Endothelial cell of umbilical vein (primary cell): ENCODE data around the gene ERGIC1. TPM values are rescaled to one million over a fixed set of nuclear protein-coding genes. Genes with fewer than 3 reads are reported as not detected.

ENCODE experiments used
- BruUV-seq: library from RNA; stranded (reverse); fragments of 400-500 nt; replicated peaks from 2 replicates; lab custom pipeline; 2021; lab: Mats Ljungman, UMichigan
- CTCF ChIA-PET: fragments of 300-600, 350-600 bp; sonication (Branson Sonifier 250); formaldehyde crosslinking; loops from one replicate; lab custom pipeline; 2021; ENCODE audit warnings: antibody characterized with exemption, inconsistent platforms; lab: Charles Lee
- POLR2A ChIA-PET: fragments of 300-600, 350-600 bp; sonication (Branson Sonifier 250); formaldehyde crosslinking; loops from one replicate; lab custom pipeline; 2021; ENCODE audit warnings: antibody characterized with exemption, inconsistent platforms; lab: Charles Lee
- DNase-seq: peaks from one replicate; pipeline ENCODE4 v3.0.0-alpha.2; 2011; ENCODE audit warnings: low read depth, low spot score
- FAIRE-seq: peaks from 2 replicates; lab custom pipeline; 2011; peaks lifted over from hg19 to GRCh38; lab: Jason Lieb, UNC
- H2AFZ ChIP-seq: 2 replicates; pipeline ENCODE4 v1.6.0; 2012; ENCODE audit warnings: low read depth, low read length, control low read depth, inconsistent platforms
- H3K27ac ChIP-seq: 2 replicates; pipeline ENCODE4 v1.5.1; 2011; ENCODE audit warnings: low read depth, mild to moderate bottlenecking, control low read depth, low read length, moderate library complexity; ENCODE audit not compliant: insufficient read depth
- H3K27me3 ChIP-seq, 2 experiments: 2 replicates each; pipeline versions ENCODE4 v1.6.0 to v1.6.1; 2011; ENCODE audit warnings: low read length in 2 of 2, mixed read lengths in 1 of 2; ENCODE audit not compliant: control insufficient read depth in 2 of 2, insufficient read depth in 2 of 2
- H3K36me3 ChIP-seq, 2 experiments: 2 replicates in 1 of 2; 3 replicates in 1 of 2; pipeline ENCODE4 v1.5.1; 2011; ENCODE audit warnings: low read length in 2 of 2, mild to moderate bottlenecking in 1 of 2, moderate library complexity in 1 of 2; ENCODE audit not compliant: control insufficient read depth in 2 of 2, insufficient read depth in 2 of 2; ENCODE audit errors: extremely low read depth in 1 of 2
- H3K4me1 ChIP-seq: 3 replicates; pipeline ENCODE4 v1.5.1; 2011; ENCODE audit warnings: mild to moderate bottlenecking, low read length; ENCODE audit not compliant: control insufficient read depth, insufficient read depth; ENCODE audit errors: extremely low read depth
- H3K4me2 ChIP-seq: 2 replicates; pipeline ENCODE4 v1.6.1; 2011; ENCODE audit warnings: low read length, control low read depth, mixed read lengths; ENCODE audit not compliant: insufficient read depth
- H3K4me3 ChIP-seq, 3 experiments: fragments of 200-600 bp in 1 of 3; sonication (generic), shearing (Covaris generic) in 1 of 3; replicated peaks in 1 of 3; 2 replicates each; pipeline ENCODE4 v1.5.1; 2011 to 2016; ENCODE audit warnings: control low read depth in 3 of 3, low read length in 3 of 3, mild to moderate bottlenecking in 2 of 3, inconsistent platforms in 1 of 3, low read depth in 1 of 3, moderate library complexity in 1 of 3; ENCODE audit not compliant: insufficient read depth in 1 of 3
- H3K79me2 ChIP-seq: 2 replicates; pipeline ENCODE4 v1.6.0; 2012; ENCODE audit warnings: low read length, inconsistent platforms; ENCODE audit not compliant: control insufficient read depth, insufficient read depth
- H3K9ac ChIP-seq: replicated peaks from 2 replicates; pipeline ENCODE3; 2011; ENCODE audit warnings: low read length, control low read depth; ENCODE audit not compliant: insufficient read depth; ENCODE audit errors: extremely low read depth
- H3K9me1 ChIP-seq: replicated peaks from 3 replicates; pipeline ENCODE4 v1.6.0; 2011; ENCODE audit warnings: mild to moderate bottlenecking, low read length; ENCODE audit not compliant: control insufficient read depth, insufficient read depth; ENCODE audit errors: extremely low read depth
- H3K9me3 ChIP-seq: replicated peaks from 2 replicates; pipeline ENCODE4 v1.5.1; 2012; ENCODE audit warnings: low read length, inconsistent platforms; ENCODE audit not compliant: control insufficient read depth, insufficient read depth
- H4K20me1 ChIP-seq: replicated peaks from 2 replicates; pipeline ENCODE3; 2011; ENCODE audit warnings: mild to moderate bottlenecking, low read length; ENCODE audit not compliant: control insufficient read depth, insufficient read depth; ENCODE audit errors: extremely low read depth
- EZH2 ChIP-seq: IDR thresholded peaks from 2 replicates; pipeline ENCODE4 v1.6.1; 2012; ENCODE audit warnings: borderline replicate concordance, low read depth, mild to moderate bottlenecking, moderate library complexity, low read length, inconsistent platforms; ENCODE audit not compliant: severe bottlenecking
- FOS ChIP-seq: IDR thresholded peaks from 2 replicates; pipeline ENCODE4 v1.6.1; 2011; ENCODE audit warnings: mild to moderate bottlenecking, low read length, moderate library complexity, borderline replicate concordance; ENCODE audit not compliant: insufficient read depth
- GATA2 ChIP-seq: IDR thresholded peaks from 2 replicates; pipeline ENCODE4 v1.7.0; 2011; ENCODE audit warnings: low read depth, mild to moderate bottlenecking, moderate library complexity, mixed read lengths, low read length; ENCODE audit not compliant: insufficient read length, insufficient read depth
- JUN ChIP-seq: IDR thresholded peaks from 2 replicates; pipeline ENCODE4 v1.6.1; 2011; ENCODE audit warnings: borderline replicate concordance, low read depth; ENCODE audit not compliant: insufficient read length, insufficient read depth
- MYC ChIP-seq: IDR thresholded peaks from one replicate; pipeline ENCODE4 v1.6.1; 2011; ENCODE audit warnings: mild to moderate bottlenecking, low read depth, low read length
- POLR2A ChIP-seq: IDR thresholded peaks from 2 replicates; pipeline ENCODE4 v1.6.1; 2012; ENCODE audit warnings: low read depth, mild to moderate bottlenecking, control low read depth, low read length
- POLR2AphosphoS5 ChIP-seq: IDR thresholded peaks from 2 replicates; pipeline ENCODE4 v1.6.1; 2012; ENCODE audit warnings: low read depth, mild to moderate bottlenecking, control low read depth, low read length, moderate library complexity; ENCODE audit not compliant: insufficient read depth
- dilution Hi-C: fragments of 300-500 bp; cut with MboI; formaldehyde crosslinking; loops from one replicate; pipeline ENCODE4 v1.15.0; 2019; ENCODE audit warnings: low sequenced_read_pairs; ENCODE audit not compliant: extremely low pct_ligation_motif_present
- intact Hi-C: fragments of 100-400 bp; cut with micrococcal nuclease; formaldehyde crosslinking; loops from one replicate; pipeline ENCODE4 v1.10.0; 2022
- polyA plus RNA-seq, 4 experiments: library from polyadenylated mRNA; depleted of rRNA in 3 of 4; stranded (reverse) in 3 of 4; unstranded in 1 of 4; fragments of >200 nt; gene quantifications; 2 replicates each; pipeline versions ENCODE4 v1.2.1 to v1.2.3, GENCODE V29; 2011 to 2012; ENCODE audit warnings: missing spikeins in 1 of 4
- total RNA-seq: library from RNA; stranded (reverse); gene quantifications from 2 replicates; pipeline ENCODE4 v1.2.3, GENCODE V29; 2021
- TF ChIP-seq, protein P1 (sequence below), 2 donors: IDR thresholded peaks; 1 replicate in 1 of 2; 2 replicates in 1 of 2; pipeline ENCODE4 v1.5.1; 2011; ENCODE audit warnings: low read length in 2 of 2, mild to moderate bottlenecking in 2 of 2, moderate library complexity in 2 of 2, control low read depth in 1 of 2, inconsistent platforms in 1 of 2, low read depth in 1 of 2; ENCODE audit not compliant: insufficient read depth in 1 of 2; ENCODE audit errors: extremely low read depth in 1 of 2
- TF ChIP-seq, protein P2 (sequence below): IDR thresholded peaks from 2 replicates; pipeline ENCODE4 v1.6.1; 2011; ENCODE audit not compliant: insufficient read depth, insufficient read length

The ERGIC1 gene
- total and polyA plus RNA-seq, 2 donors (not counting 3 experiments of a cell fraction or from before 2014, with no cell fraction given) = 105 to 109 TPM

DNA sequence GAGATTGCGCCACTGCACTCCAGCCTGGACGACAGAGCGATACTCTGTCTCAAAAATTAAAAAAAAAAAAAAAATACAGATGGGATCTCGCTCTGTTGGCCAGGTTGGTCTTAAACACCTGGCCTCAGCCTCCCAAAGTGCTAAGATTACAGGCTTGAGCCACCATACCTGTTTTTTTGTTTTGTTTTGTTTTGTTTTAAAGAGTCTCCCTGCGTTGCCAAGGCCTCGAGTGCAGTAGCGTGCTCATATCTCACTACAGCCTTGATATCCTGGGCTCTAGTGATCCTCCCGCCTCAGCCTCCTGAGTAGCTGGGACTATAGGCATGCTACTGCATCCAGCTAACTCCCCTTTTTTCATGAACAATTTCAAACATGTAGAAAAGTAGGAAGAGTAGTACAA, 156.7 kb downstream of the ERGIC1 start:
- H3K9me3 ChIP-seq = no peaks in the 10 kb centered on the region
- intact Hi-C loops = no loop called here
- peaks cover 58% of the 10 kb centered on the region for H3K79me2 ChIP-seq

More for the DNA sequence above, 156.7 kb downstream of the ERGIC1 start:
- H3K4me2 ChIP-seq = no peak overlapping the region
- H3K9ac ChIP-seq = no peak overlapping the region
- dilution Hi-C loops = no loop called here
- no peaks in the 10 kb centered on the region for H3K9me1 ChIP-seq
- peaks cover 2% of the 10 kb centered on the region for H3K4me1 ChIP-seq
- DNase-seq (no peak), FAIRE-seq (no peak)
- H4K20me1 ChIP-seq = no peaks in the 10 kb centered on the region
- no peak overlapping the region for H2AFZ ChIP-seq
- no peak for TF ChIP-seq MYC
- no peak for TF ChIP-seq JUN
- TF ChIP-seq, protein P1, sequence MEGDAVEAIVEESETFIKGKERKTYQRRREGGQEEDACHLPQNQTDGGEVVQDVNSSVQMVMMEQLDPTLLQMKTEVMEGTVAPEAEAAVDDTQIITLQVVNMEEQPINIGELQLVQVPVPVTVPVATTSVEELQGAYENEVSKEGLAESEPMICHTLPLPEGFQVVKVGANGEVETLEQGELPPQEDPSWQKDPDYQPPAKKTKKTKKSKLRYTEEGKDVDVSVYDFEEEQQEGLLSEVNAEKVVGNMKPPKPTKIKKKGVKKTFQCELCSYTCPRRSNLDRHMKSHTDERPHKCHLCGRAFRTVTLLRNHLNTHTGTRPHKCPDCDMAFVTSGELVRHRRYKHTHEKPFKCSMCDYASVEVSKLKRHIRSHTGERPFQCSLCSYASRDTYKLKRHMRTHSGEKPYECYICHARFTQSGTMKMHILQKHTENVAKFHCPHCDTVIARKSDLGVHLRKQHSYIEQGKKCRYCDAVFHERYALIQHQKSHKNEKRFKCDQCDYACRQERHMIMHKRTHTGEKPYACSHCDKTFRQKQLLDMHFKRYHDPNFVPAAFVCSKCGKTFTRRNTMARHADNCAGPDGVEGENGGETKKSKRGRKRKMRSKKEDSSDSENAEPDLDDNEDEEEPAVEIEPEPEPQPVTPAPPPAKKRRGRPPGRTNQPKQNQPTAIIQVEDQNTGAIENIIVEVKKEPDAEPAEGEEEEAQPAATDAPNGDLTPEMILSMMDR (IDR thresholded peaks at IDR 0.05; ENCODE audit: extremely low read depth in 1 of 2, insufficient read depth in 1 of 2, low read depth in 1 of 2, low read length in 2 of 2) = no peak
- TF ChIP-seq POLR2AphosphoS5 = no peak
- TF ChIP-seq, protein P2, sequence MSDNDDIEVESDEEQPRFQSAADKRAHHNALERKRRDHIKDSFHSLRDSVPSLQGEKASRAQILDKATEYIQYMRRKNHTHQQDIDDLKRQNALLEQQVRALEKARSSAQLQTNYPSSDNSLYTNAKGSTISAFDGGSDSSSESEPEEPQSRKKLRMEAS = no peak
- no peak for TF ChIP-seq GATA2
- TF ChIP-seq POLR2A = no peak
- TF ChIP-seq EZH2 = no peak
- TF ChIP-seq FOS = no peak
- ChIA-PET POLR2A (no interaction called here), CTCF (no interaction called here)
- H3K36me3 ChIP-seq = peaks cover 6 to 10% of the 10 kb centered on the region in 2 experiments
- H3K27ac ChIP-seq = no peak overlapping the region
- no peaks in the 10 kb centered on the region for H3K27me3 ChIP-seq
- no TSS peak for BruUV-seq
- no peak overlapping the region for H3K4me3 ChIP-seq
